ENCODE measurements around the gene KCNK3. TPM values are rescaled to one million over a fixed set of nuclear protein-coding genes. Genes with fewer than 3 reads are reported as not detected.
A peak's percentile ranks its signal among the peaks of the same experiment; 100 is the strongest.

Gene KCNK3
- polyA plus RNA-seq, 1 of the 3 experiments (the other 2 are of a cell fraction): 0.16 TPM

- peak; percentile 49; the same call in 1 of the 2 replicates for TF ChIP-seq FOSL2 (IDR thresholded peaks at IDR 0.05; ENCODE audit: borderline replicate concordance, low read depth)
- TF ChIP-seq JUND (IDR thresholded peaks at IDR 0.05): peak; percentile 14; the same call in 1 of the 2 replicates
- TF ChIP-seq ELF1 (IDR thresholded peaks at IDR 0.05): no peak
- no peak for TF ChIP-seq EP300 (IDR thresholded peaks at IDR 0.05; ENCODE audit: borderline replicate concordance in 1 of 2, low read depth in 1 of 2, low read length in 1 of 2)
- TF ChIP-seq EZH2phosphoT487 (IDR thresholded peaks at IDR 0.05; ENCODE audit: borderline replicate concordance, low read depth): no peak
- no peak for TF ChIP-seq GATA2 (CRISPR knock-in tag; IDR thresholded peaks at IDR 0.05)
- TF ChIP-seq, protein P1, sequence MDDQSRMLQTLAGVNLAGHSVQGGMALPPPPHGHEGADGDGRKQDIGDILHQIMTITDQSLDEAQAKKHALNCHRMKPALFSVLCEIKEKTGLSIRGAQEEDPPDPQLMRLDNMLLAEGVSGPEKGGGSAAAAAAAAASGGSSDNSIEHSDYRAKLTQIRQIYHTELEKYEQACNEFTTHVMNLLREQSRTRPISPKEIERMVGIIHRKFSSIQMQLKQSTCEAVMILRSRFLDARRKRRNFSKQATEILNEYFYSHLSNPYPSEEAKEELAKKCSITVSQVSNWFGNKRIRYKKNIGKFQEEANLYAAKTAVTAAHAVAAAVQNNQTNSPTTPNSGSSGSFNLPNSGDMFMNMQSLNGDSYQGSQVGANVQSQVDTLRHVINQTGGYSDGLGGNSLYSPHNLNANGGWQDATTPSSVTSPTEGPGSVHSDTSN (IDR thresholded peaks at IDR 0.05): no peak
- H3K36me3 ChIP-seq (replicated peaks in 1 of 2; ENCODE audit: control insufficient read depth in 1 of 2, insufficient read depth in 2 of 2, low read length in 1 of 2): peaks cover 26 to 54% of the 10 kb centered on the region in 2 experiments
- ChIA-PET CTCF (interaction anchor here (1.5 to 2.9 kb wide), 4 partner anchors 10 to 164 kb away, joined by 5 to 8 read pairs (median 7); partner anchors contain the start of gene SLC35F6), POLR2A (no interaction called here)
- H3K9ac ChIP-seq: no peak overlapping the region
- peaks cover 14% of the 10 kb centered on the region; the same call in 1 of the 2 replicates for H3K79me2 ChIP-seq (ENCODE audit: insufficient read depth)
- H3K4me3 ChIP-seq (ENCODE audit: low read depth in 2 of 2, low read length in 1 of 2): no peak overlapping the region
- H3K4me2 ChIP-seq: no peak overlapping the region
- H3K9me2 ChIP-seq: no peaks in the 10 kb centered on the region
- 0 out of 4 replicates have a peak, but pooled peaks cover 0 to 7% of the 10 kb centered on the region in 2 experiments for H3K4me1 ChIP-seq (ENCODE audit: control insufficient read depth in 1 of 2, insufficient read depth in 2 of 2, low read depth in 1 of 2, low read length in 1 of 2)
- peak overlapping the region in 1 of 2 experiments; percentile 16; a peak in 1 of 4 replicates for H3K27ac ChIP-seq (ENCODE audit: low read depth in 2 of 2, low read length in 1 of 2)
- no peaks in the 10 kb centered on the region for H3K9me3 ChIP-seq
- no peak for DNase-seq
- peaks cover 9% of the 10 kb centered on the region for H3F3A ChIP-seq (replicated peaks; ENCODE audit: insufficient read depth)
- peaks cover 6% of the 10 kb centered on the region; the same call in 1 of the 2 replicates for H4K20me1 ChIP-seq (ENCODE audit: insufficient read depth)
- WGBS (ENCODE audit: low lambda C conversion rate): 69% methylated on average over 3 of the region's 3 CpGs
- no peak overlapping the region for H2AFZ ChIP-seq (ENCODE audit: low read depth)
- H3K27me3 ChIP-seq (ENCODE audit: insufficient read depth): no peaks in the 10 kb centered on the region
These were observed 86.0 kb downstream of the KCNK3 start for GRCh38 chr2:26778507-26778906.

DNA sequence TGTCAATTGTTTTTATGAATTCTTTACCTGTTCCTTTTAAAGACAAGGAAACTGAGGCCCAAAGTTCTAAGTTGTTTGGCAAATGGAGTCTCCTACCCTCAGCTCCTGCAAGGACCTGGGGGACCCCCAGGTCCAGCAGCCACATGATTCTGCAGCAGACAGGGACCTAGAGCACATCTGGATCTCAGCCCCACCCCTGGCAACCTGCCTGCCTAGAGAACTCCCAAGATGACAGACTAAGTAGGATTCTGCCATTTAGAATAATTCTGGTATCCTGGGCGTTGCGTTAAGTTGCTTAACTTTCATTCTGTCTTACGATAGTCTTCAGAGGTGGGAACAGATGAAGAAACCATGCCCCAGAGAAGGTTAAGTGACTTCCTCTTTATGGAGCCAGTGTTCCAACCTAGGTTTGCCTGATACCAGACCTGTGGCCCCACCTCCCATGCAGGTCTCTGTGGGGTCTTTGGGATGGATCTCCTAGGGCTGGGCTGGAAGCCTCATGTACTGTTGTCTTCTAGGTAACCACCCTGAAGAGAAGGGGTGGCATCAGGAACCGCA lies 87.8 kb downstream of the KCNK3 start:
- Histone ChIP-seq H3K79me2 (ENCODE audit: insufficient read depth) (no peaks in the 10 kb centered on the region), H3K27ac (ENCODE audit: low read depth in 2 of 2, low read length in 1 of 2) (no peak overlapping the region), H4K20me1 (ENCODE audit: insufficient read depth) (peaks cover 6% of the 10 kb centered on the region; the same call in 1 of the 2 replicates), H3K9ac (no peak overlapping the region), H3K27me3 (ENCODE audit: insufficient read depth) (no peaks in the 10 kb centered on the region), H3K4me2 (no peak overlapping the region), H3K9me3 (no peaks in the 10 kb centered on the region), H3F3A (replicated peaks; ENCODE audit: insufficient read depth) (peaks cover 14% of the 10 kb centered on the region), H3K4me3 (ENCODE audit: low read depth in 2 of 2, low read length in 1 of 2) (no peak overlapping the region), H3K4me1 (ENCODE audit: control insufficient read depth in 1 of 2, insufficient read depth in 2 of 2, low read depth in 1 of 2, low read length in 1 of 2) (peaks cover 0 to 7% of the 10 kb centered on the region in 2 experiments; a peak in 1 of 4 replicates), H3K36me3 (replicated peaks in 1 of 2; ENCODE audit: control insufficient read depth in 1 of 2, insufficient read depth in 2 of 2, low read length in 1 of 2) (peaks cover 26 to 40% of the 10 kb centered on the region in 2 experiments), H2AFZ (ENCODE audit: low read depth) (no peak overlapping the region), H3K9me2 (no peaks in the 10 kb centered on the region)
- no peak for DNase-seq
- ChIA-PET CTCF (interaction anchor here (1.0 to 1.5 kb wide), 2 partner anchors 11 to 35 kb away, joined by 3 read pairs; no protein-coding TSS in a partner anchor), POLR2A (no interaction called here)
- TF ChIP-seq TEAD4 (IDR thresholded peaks at IDR 0.05; ENCODE audit: borderline replicate concordance, insufficient read depth): no peak
- no peak for TF ChIP-seq USF1 (IDR thresholded peaks at IDR 0.05; ENCODE audit: borderline replicate concordance, low read depth)
- no peak for TF ChIP-seq NRF1 (IDR thresholded peaks at IDR 0.05; ENCODE audit: low read depth, low read length)
- TF ChIP-seq RCOR1 (IDR thresholded peaks at IDR 0.05; ENCODE audit: low read length): no peak
- TF ChIP-seq TCF12 (IDR thresholded peaks at IDR 0.05): no peak
- no peak for TF ChIP-seq IRF3 (IDR thresholded peaks at IDR 0.05; ENCODE audit: low read depth, low read length)
- TF ChIP-seq RXRA (IDR thresholded peaks at IDR 0.05; ENCODE audit: borderline replicate concordance, low read depth): no peak
- TF ChIP-seq SMC3 (IDR thresholded peaks at IDR 0.05; ENCODE audit: low read depth, low read length): no peak
- TF ChIP-seq, protein P2, sequence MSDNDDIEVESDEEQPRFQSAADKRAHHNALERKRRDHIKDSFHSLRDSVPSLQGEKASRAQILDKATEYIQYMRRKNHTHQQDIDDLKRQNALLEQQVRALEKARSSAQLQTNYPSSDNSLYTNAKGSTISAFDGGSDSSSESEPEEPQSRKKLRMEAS (IDR thresholded peaks at IDR 0.05; ENCODE audit: low read depth): no peak
- no peak for TF ChIP-seq ELF1 (IDR thresholded peaks at IDR 0.05)
- no peak for TF ChIP-seq FOXM1 (IDR thresholded peaks at IDR 0.05; ENCODE audit: low read depth)
- TF ChIP-seq MEF2A (IDR thresholded peaks at IDR 0.05; ENCODE audit: borderline replicate concordance, low read depth): no peak
- WGBS (ENCODE audit: low lambda C conversion rate): 93% methylated on average over 4 of the region's 4 CpGs

Data from SK-N-SH (cell line).